Dedifferentiated amniotic fluid mesenchymal stem cell (primary cell): Measurements from ENCODE around the gene GPAT3.
"Not testable (repeated sequence)": the region's sequence is repeated elsewhere in the genome, so short reads cannot be mapped to it uniquely, and the experiment has no call there.

Experiments used
- DNase-seq: peaks from one replicate; pipeline ENCODE4 v3.0.0-alpha.2; 2016; ENCODE audit errors: extremely low spot score

GPAT3 gene

DNA sequence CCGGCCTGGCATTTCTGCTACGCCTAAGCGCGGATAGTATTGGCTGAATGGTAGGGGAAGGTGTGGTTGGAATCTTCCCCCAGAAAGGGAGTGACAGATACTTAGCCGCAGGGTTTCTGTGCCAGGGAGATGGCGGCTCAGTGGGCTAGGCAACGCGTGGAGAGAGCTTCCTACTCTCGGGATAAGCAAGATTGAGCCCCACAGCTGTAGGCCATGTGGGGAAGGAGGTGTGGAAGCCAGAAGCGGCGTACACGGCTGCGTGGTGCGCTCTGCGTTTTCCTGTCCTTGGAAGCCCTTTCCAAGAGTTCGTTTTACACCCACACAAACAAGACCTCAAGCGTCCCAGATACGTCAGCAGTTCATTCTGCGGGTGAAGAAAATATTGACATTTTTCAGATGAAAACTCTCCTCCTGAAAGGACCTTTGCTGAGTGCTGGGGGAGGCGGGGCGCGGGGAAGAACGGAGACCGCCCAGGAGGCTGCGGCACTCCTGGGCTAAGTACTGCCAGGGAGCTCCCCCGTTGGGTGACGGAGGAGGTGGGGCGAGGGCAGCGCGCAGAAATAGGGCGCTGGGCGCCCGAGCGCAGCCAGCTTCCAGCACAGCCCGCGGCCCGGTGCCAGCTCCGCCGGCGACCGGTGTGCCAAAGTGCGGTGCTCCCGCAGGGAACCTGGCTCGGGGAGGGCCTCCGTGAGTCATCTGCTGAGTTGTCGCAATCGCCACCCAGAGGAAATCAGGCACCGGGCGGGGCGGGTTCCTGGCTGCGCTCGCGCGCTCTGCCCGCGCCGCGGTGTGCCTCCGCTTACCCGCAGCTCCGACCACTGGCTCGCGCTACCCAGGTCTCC lies at the start of gene GPAT3:
Gene GPAT3, plus strand, starts transcription at position 589 of the 842 bp plus-strand sequence. CDS start 515 bp downstream, outside the sequence.
- peak; percentile 48 for DNase-seq

DNA sequence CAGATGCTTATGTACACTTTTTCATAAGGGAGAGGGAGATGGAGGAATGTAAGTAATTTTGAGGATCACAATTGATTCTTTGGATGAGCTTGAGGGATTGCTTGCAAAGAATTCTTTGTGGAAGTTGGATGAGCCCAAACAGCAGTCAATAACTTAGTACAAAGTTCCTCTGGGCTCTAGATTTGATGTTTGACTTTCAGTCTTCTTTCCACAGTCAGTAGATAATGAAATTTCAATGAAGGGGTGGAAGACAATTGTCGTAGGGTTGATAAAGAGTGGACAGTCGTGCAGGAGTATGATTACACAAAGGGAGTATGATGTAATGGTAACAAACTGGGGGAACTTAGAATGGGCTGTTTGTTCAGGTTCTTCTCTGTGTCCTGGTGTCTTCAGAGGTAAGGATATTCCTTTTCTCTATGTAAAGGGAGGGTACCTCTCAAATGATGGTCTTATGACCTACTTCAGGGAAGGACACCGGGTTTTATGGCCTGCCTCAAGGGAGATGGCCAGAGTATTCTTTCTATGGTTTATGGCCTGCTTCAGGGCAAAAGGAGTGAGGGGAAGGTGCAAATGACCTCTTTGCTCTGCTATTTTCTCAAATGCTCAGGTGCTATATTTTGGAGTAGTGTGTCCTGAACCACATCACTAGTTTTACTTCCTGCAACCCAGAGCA lies 49.3 kb upstream of the GPAT3 start:
- DNase-seq, result no peak

- DNase-seq, result no peak
These were observed 46.1 kb upstream of the GPAT3 start for GRCh38 chr4:83489711-83490326.

GRCh38 chr4:83490876-83491450 lies 44.9 kb upstream of the GPAT3 start:
- no peak for DNase-seq

- not testable (repeated sequence) for DNase-seq
These were observed 39.6 kb upstream of the GPAT3 start for GRCh38 chr4:83496085-83496917.

GRCh38 chr4:83498187-83498586 lies 37.7 kb upstream of the GPAT3 start:
- no peak for DNase-seq

GRCh38 chr4:83501671-83502070 lies 34.2 kb upstream of the GPAT3 start:
- DNase-seq, result not testable (repeated sequence)

DNA sequence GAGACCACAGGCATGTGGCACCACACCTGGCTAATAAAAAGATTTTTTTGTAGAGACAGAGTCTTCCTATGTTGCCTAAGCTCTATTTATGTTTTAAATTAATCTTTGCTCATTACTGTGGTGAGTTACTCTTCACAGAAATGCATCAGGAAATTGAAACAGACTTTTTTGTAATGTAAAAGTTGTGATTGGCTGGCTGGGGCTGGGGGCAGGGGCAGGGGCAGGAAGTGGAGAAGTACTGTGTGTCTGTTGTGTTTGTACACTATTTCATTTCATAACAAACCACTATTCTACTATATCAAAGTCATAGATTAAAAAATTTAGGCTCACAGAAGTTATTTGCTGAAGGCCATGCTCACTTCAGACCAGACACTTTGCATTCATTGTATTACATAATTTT lies 31.9 kb upstream of the GPAT3 start:
- DNase-seq, result no peak

GRCh38 chr4:83504503-83504902 lies 31.4 kb upstream of the GPAT3 start:
- DNase-seq, result no peak

DNA sequence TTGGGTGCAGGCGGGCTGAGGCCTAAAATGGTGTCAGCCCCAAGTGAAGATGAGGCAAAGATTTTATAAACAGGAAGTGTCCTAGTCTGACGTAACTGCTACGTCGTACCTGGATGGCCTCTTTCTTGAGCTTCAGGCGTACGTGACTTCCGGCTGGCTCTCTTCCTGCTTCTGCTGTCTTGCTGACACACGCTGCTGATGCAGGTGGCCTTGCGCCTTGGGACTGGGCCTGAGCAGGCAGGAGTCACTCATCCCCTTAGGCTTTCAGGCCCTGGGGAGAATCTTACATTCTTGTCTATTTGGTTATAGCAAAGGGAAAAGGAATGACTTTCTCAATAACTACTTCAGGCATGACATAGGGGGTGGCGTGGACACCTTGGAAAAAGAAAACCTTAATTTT lies 30.9 kb upstream of the GPAT3 start:
- no peak for DNase-seq

DNA sequence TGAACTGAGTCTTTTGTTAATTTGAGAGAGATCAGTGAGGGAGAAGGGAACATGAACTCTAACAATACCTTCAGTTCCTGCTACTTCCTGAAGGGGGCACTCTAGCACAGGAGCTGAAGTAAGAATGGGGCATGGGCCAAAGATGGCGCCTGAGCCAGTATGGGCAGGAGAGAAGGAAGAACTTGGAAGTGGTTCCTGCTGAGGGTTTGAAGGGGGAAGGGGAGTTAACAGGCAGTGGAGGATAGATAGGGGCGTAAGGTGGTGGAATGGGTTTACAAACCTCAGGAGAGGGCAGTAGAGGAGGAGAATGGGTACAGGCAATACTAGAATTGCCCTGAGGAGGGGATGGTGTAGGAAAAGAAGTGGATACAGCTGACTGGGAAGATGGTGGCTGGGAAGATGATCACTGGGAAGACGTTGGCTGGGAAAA lies 26.7 kb upstream of the GPAT3 start:
- DNase-seq, result peak; percentile 25

GRCh38 chr4:83510442-83510841 lies 25.5 kb upstream of the GPAT3 start:
- DNase-seq, result no peak

- peak; percentile 34 for DNase-seq
These were observed 19.7 kb upstream of the GPAT3 start for GRCh38 chr4:83516042-83516772.

DNA sequence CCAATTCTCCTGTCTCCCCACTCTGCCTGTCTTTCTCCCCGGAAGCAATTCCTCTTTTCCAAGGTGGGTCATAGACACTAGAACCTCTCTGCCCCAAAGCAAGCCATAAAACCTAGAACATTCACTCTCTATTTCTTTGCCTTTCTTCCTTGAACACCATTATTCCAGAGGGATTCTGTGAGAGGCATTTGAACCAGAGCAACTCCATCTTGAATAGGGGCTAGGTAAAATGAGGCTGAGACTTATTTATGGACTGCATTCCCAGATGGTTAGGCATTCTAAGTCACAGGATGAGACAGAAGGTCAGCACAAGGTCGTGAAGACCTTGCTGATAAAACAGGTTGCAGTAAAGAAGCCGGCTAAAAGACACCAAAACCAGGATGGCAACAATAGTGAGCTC lies 13.7 kb upstream of the GPAT3 start:
- DNase-seq, result no peak

- no peak for DNase-seq
These were observed 8.2 kb upstream of the GPAT3 start for GRCh38 chr4:83527671-83528070.

DNA sequence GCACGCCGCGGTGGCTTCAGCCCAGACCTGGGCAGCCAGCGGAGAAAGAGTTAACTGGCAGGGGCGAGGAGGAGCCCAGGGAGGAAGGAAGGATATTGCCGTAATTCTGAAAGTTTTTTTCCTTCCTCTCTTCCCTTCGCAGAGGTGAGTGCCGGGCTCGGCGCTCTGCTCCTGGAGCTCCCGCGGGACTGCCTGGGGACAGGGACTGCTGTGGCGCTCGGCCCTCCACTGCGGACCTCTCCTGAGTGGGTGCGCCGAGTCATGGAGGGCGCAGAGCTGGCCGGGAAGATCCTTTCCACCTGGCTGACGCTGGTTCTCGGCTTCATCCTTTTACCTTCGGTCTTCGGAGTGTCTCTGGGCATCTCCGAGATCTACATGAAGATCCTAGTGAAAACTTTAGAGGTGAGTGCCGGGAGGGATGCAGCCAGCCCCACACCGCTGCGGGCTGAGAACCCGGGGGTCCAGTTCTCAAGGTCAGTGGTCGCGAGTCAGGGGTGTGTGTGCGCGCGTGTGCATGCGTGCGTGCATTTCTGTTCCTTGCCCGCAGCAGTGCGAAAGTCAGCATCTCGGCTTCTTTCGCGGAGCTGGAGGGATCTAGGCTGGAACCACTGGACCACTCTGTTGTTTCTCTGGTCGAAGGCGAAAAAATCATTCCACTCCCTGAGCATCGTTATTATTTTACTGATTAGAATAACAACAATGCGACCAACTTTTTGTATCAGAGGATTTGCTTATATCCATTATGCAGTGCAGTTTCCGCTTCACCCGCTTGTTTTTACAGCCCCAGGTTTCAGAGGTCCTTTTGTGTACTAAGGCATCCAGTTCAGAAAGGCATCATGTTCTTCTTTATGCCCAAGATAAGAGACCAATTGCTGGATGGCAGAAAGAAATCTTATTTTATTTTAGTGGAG lies 709 bp downstream of the GPAT3 start:
- DNase-seq, result no peak

- DNase-seq, result no peak
These were observed 6.3 kb downstream of the GPAT3 start for GRCh38 chr4:83542225-83542624.

DNA sequence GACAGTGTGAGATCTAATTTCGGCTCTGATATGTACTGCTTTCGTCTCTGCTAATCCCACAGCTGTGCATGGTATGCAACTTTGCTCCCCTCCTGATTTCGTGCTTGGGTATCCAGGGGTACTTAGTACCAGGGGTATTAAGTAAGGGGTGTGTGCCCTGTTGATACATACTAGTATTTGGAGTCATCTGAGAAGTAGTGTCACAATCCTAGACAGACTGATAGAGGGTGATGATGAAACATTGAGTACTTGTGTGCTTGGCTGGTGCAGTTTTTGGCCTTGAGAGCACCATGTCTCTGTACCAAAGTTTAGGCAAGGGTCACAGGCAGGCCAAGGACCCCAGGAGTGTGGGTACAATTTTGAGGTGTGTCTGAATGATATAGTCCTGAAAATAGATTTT lies 10.9 kb downstream of the GPAT3 start:
- DNase-seq, result no peak

DNA sequence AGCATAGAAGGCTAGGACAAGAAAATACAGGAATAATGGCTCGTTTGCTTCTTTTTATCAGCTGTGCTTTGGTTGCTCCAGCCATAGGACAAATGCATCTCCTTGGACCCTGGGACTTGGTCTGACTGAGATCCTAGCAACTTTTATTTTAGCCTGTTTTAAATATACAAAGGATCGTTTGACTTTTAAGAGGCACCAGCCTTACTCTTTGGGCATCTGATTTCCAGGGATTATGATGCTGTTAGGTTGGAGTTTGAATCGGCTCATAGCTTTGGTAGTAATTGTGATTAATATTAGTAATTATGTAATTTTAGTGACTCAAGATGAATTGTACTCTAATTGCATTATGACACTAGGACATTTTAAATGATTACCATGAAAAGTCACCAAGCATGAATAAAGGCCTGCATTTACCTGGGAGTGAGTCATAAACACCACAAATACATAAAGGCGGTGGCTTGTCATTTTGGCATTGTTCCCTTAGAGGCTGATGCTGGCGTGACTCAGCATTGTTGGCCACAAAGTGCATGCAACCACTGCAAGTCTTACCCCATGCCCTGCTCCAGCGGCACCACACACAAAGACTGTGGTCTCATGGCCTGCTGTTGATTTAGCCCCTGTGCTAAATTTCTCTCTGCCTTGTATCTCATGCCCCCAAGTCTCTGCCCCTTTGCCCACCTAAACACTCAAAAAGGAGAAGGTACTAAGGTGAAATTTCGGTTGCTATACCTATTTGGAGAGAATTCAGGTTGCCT lies 12.4 kb downstream of the GPAT3 start:
- peak; percentile 92 for DNase-seq
